B cell (primary cell): ENCODE results near the gene FUBP3. TPM values are rescaled to one million over a fixed set of nuclear protein-coding genes. Genes with fewer than 3 reads are reported as not detected.

Source experiments
- ATAC-seq: fragments of 200-7000 bp; cut with Tn5 transposase; one replicate; pipeline ENCODE4 v1.10.0; 2021; ENCODE audit warnings: low read depth, mild to moderate bottlenecking, moderate number of reproducible peaks, moderate library complexity
- CTCF ChIA-PET: fragments of 350-600 bp; sonication (Branson Sonifier 250); formaldehyde crosslinking; loops from one replicate; lab custom pipeline; 2021; ENCODE audit warnings: antibody characterized with exemption, inconsistent platforms; lab: Charles Lee
- POLR2A ChIA-PET: fragments of 350-600 bp; sonication (Branson Sonifier 250); formaldehyde crosslinking; loops from one replicate; lab custom pipeline; 2021; ENCODE audit warnings: antibody characterized with exemption; lab: Charles Lee
- DNase-seq: peaks from one replicate; pipeline ENCODE4 v3.0.0; 2013
- H2AFZ ChIP-seq: 2 replicates; pipeline ENCODE4 v1.6.1; 2012; ENCODE audit warnings: mild to moderate bottlenecking, low read depth, low read length; ENCODE audit not compliant: insufficient read depth, poor library complexity, severe bottlenecking
- H3K27ac ChIP-seq, 2 donors: 1 replicate in 1 of 2; 2 replicates in 1 of 2; pipeline ENCODE4 v1.5.1; 2012 to 2013; ENCODE audit warnings: low read length in 2 of 2, mild to moderate bottlenecking in 2 of 2, moderate library complexity in 1 of 2
- H3K27me3 ChIP-seq, 4 experiments: fragments of 200-600 bp in 1 of 4; sonication (generic) in 1 of 4; replicated peaks in 1 of 4; 1 replicate in 2 of 4; 2 replicates in 2 of 4; pipeline versions ENCODE4 v1.6.1 to v1.7.0; 2013 to 2016; ENCODE audit warnings: low read length in 3 of 4, mild to moderate bottlenecking in 2 of 4, mixed read lengths in 1 of 4, moderate library complexity in 1 of 4; ENCODE audit not compliant: insufficient read depth in 4 of 4, control insufficient read depth in 3 of 4; ENCODE audit errors: control extremely low read depth in 1 of 4
- H3K36me3 ChIP-seq, 2 experiments: replicated peaks in 1 of 2; 1 replicate in 1 of 2; 2 replicates in 1 of 2; pipeline versions ENCODE4 v1.6.1 to v1.7.1; 2013; ENCODE audit warnings: low read length in 1 of 2; ENCODE audit not compliant: insufficient read depth in 2 of 2, control insufficient read depth in 1 of 2; ENCODE audit errors: control extremely low read depth in 1 of 2, extremely low read depth in 1 of 2
- H3K4me1 ChIP-seq, 2 donors: fragments of 200-600 bp in 1 of 2; sonication (generic) in 1 of 2; 1 replicate in 1 of 2; 2 replicates in 1 of 2; pipeline versions ENCODE4 v1.5.1 to v1.6.1; 2013 to 2017; ENCODE audit warnings: low read length in 2 of 2; ENCODE audit not compliant: control insufficient read depth in 2 of 2, insufficient read depth in 2 of 2
- H3K4me2 ChIP-seq: replicated peaks from 2 replicates; pipeline ENCODE3; 2012; ENCODE audit warnings: mild to moderate bottlenecking, low read depth, low read length; ENCODE audit not compliant: poor library complexity, severe bottlenecking
- H3K4me3 ChIP-seq, 5 experiments: fragments of 200-600 bp in 1 of 5; sonication (generic) in 1 of 5; 1 replicate in 3 of 5; 2 replicates in 2 of 5; pipeline versions ENCODE4 v1.5.1 to v1.7.0; 2011 to 2016; ENCODE audit warnings: low read length in 4 of 5, mild to moderate bottlenecking in 4 of 5, low read depth in 2 of 5, control low read depth in 1 of 5, moderate library complexity in 1 of 5; ENCODE audit not compliant: insufficient read depth in 1 of 5; ENCODE audit errors: control extremely low read depth in 1 of 5, extremely low read depth in 1 of 5
- H3K79me2 ChIP-seq: fragments of 200-600 bp; sonication (generic); one replicate; pipeline ENCODE4 v1.6.0; 2016; ENCODE audit warnings: low read length; ENCODE audit not compliant: control insufficient read depth, insufficient read depth
- H3K9ac ChIP-seq: fragments of 200-600 bp; sonication (generic); 2 replicates; pipeline ENCODE4 v1.6.1; 2017; ENCODE audit warnings: mild to moderate bottlenecking, low read length, moderate library complexity
- H3K9me3 ChIP-seq, 3 donors: one replicate each; pipeline versions ENCODE4 v1.6.1 to v1.7.1; 2013; ENCODE audit warnings: low read length in 2 of 3; ENCODE audit not compliant: control insufficient read depth in 2 of 3, insufficient read depth in 1 of 3; ENCODE audit errors: control extremely low read depth in 1 of 3
- H4K20me1 ChIP-seq: 2 replicates; pipeline ENCODE4 v1.6.0; 2012; ENCODE audit warnings: mild to moderate bottlenecking, low read length; ENCODE audit not compliant: insufficient read depth, control insufficient read depth, poor library complexity, severe bottlenecking
- H3K27ac Mint-ChIP-seq: one replicate; pipeline ENCODE4 v1.8.0; 2021; ENCODE audit warnings: mixed read lengths
- H3K27me3 Mint-ChIP-seq: one replicate; pipeline ENCODE4 v1.8.0; 2021; ENCODE audit warnings: mixed read lengths
- H3K4me1 Mint-ChIP-seq: one replicate; pipeline ENCODE4 v1.8.0; 2021; ENCODE audit warnings: mixed read lengths
- H3K4me3 Mint-ChIP-seq: one replicate; pipeline ENCODE4 v1.8.0; 2021; ENCODE audit warnings: mixed read lengths
- H3K9me3 Mint-ChIP-seq: one replicate; pipeline ENCODE4 v1.8.0; 2022; ENCODE audit warnings: mixed read lengths; ENCODE audit not compliant: insufficient read depth
- CTCF ChIP-seq: fragments of 200-600 bp; IDR thresholded peaks from one replicate; pipeline ENCODE4 v1.8.0; 2022; ENCODE audit warnings: antibody characterized with exemption, mild to moderate bottlenecking
- EZH2 ChIP-seq: IDR thresholded peaks from 2 replicates; pipeline ENCODE4 v1.6.1; 2012; ENCODE audit warnings: borderline replicate concordance, low read depth, mild to moderate bottlenecking, moderate library complexity, low read length; ENCODE audit not compliant: insufficient read depth, poor library complexity, severe bottlenecking
- WGBS: methylation state at CpG from one replicate; pipeline ENCODE4 v1.1.5; 2013; ENCODE audit warnings: missing lambda C conversion rate; ENCODE audit not compliant: insufficient coverage; 5-methylcytosine and 5-hydroxymethylcytosine counted together
- intact Hi-C: fragments of 100-400 bp; cut with micrococcal nuclease; formaldehyde crosslinking; loops from one replicate; pipeline ENCODE4 v1.10.0; 2022
- polyA plus RNA-seq: library from polyadenylated mRNA; depleted of rRNA; stranded (reverse); fragments of >200 nt; gene quantifications from 2 replicates; pipeline ENCODE4 v1.2.3, GENCODE V29; 2012
- total RNA-seq, 2 donors: library from RNA; stranded (reverse); fragments of 120-200 nt in 1 of 2; gene quantifications; 1 replicate in 1 of 2; 2 replicates in 1 of 2; pipeline versions ENCODE4 v1.2.3 to v1.2.4, GENCODE V29; 2013 to 2022

Gene FUBP3
- total and polyA plus RNA-seq, 2 donors (not counting 1 experiment from before 2014, with no cell fraction given): 45.7 to 79.4 TPM

GRCh38 chr9:130537346-130538050, 41.9 kb upstream of the FUBP3 start:
- H3K36me3 ChIP-seq: no peaks in the 10 kb centered on the region
- H3K79me2 ChIP-seq: no peaks in the 10 kb centered on the region
- WGBS: 7% methylated on average over 24 of the region's 25 CpGs
- no peak for TF ChIP-seq EZH2
- no peak for TF ChIP-seq CTCF
- no peak overlapping the region for H3K4me3 ChIP-seq
- peaks cover 0 to 45% (median 7%) of the 10 kb centered on the region in 4 experiments for H3K27me3 ChIP-seq
- no peak overlapping the region for H3K27ac ChIP-seq
- peaks cover 59% of the 10 kb centered on the region for H3K27me3 Mint-ChIP-seq
- H3K4me1 ChIP-seq: peaks cover 0 to 3% of the 10 kb centered on the region in 2 donors
- H3K9me3 Mint-ChIP-seq: no peaks in the 10 kb centered on the region
- CTCF ChIA-PET: no interaction called here
- H3K27ac Mint-ChIP-seq: no peak overlapping the region
- DNase-seq (no peak), ATAC-seq (no peak)
- no peak overlapping the region for H3K4me3 Mint-ChIP-seq
- H3K9me3 ChIP-seq: no peaks in the 10 kb centered on the region
- no peaks in the 10 kb centered on the region for H4K20me1 ChIP-seq
- H3K9ac ChIP-seq: no peak overlapping the region
- H3K4me1 Mint-ChIP-seq: peaks cover 8% of the 10 kb centered on the region
- intact Hi-C loops: no loop called here
- POLR2A ChIA-PET: no interaction called here
- no peak overlapping the region for H3K4me2 ChIP-seq
- peak overlapping the region; percentile 46 for H2AFZ ChIP-seq

- Mint-ChIP-seq H3K9me3 (no peaks in the 10 kb centered on the region), H3K4me1 (peaks cover 8% of the 10 kb centered on the region), H3K4me3 (no peak overlapping the region), H3K27me3 (peaks cover 64% of the 10 kb centered on the region), H3K27ac (no peak overlapping the region)
- intact Hi-C loops: no loop called here
- POLR2A ChIA-PET: no interaction called here
- Histone ChIP-seq H3K9me3 (no peaks in the 10 kb centered on the region), H3K4me3 (no peak overlapping the region), H3K27me3 (peaks cover 0 to 45% (median 7%) of the 10 kb centered on the region in 4 experiments), H3K9ac (no peak overlapping the region), H3K36me3 (no peaks in the 10 kb centered on the region), H3K27ac (no peak overlapping the region), H3K4me2 (no peak overlapping the region), H3K4me1 (peaks cover 0 to 3% of the 10 kb centered on the region in 2 donors), H4K20me1 (no peaks in the 10 kb centered on the region), H3K79me2 (no peaks in the 10 kb centered on the region), H2AFZ (no peak overlapping the region)
- no peak for ATAC-seq
- WGBS: 76% methylated on average over 9 of the region's 11 CpGs
- CTCF ChIA-PET: no interaction called here
- no peak for DNase-seq
- no peak for TF ChIP-seq EZH2
- no peak for TF ChIP-seq CTCF
Observed at GRCh38 chr9:130539420-130540223, 39.8 kb upstream of the FUBP3 start.
